Measurements from ENCODE around the gene HSPA1L.

GRCh38 chr6:31775184-31775583 lies 39.9 kb downstream of the HSPA1L start:
- no peak for TF ChIP-seq TAF1 (IDR thresholded peaks at IDR 0.05; ENCODE audit: borderline replicate concordance, insufficient read depth, low read length)
- TF ChIP-seq POLR2AphosphoS5 (IDR thresholded peaks at IDR 0.05; ENCODE audit: low read depth, low read length), result no peak
- no peak for TF ChIP-seq SIN3A (IDR thresholded peaks at IDR 0.05; ENCODE audit: borderline replicate concordance, insufficient read depth, low read length)
- TF ChIP-seq REST (IDR thresholded peaks at IDR 0.05; ENCODE audit: insufficient read depth in 1 of 2, low read depth in 2 of 2, low read length in 2 of 2), result no peak
- no peak for TF ChIP-seq FOXP2 (optimal IDR thresholded peaks at IDR 0.05; ENCODE audit: borderline replicate concordance, extremely low read depth, extremely low read length, insufficient read depth)
